ENCODE results near the gene FANCG.

DNA sequence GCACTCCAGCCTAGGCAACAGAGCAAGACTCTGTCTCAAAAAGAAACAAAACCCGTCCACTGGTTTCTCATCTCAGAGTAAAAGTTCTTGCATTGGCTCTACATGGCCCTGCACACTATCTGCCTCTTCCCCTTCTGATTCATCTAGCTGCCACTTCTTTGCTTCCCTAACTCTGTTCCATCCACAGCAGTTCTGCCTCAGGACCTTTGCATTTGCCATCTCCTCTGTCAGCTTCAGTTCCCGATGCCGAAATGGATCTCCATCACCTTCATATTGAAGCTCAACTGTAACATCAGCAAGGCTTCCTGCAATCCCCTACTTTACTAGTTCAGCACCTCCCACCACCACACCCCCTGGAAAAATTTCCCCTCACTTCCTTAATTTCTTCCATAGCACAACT, 17.8 kb upstream of the FANCG start:
- TF ChIP-seq GATA3 (IDR thresholded peaks at IDR 0.05; ENCODE audit: low read depth, low read length) (no peak), GATA2 (IDR thresholded peaks at IDR 0.05; ENCODE audit: low read depth, low read length) (no peak)

All from SH-SY5Y (cell line).